ENCODE results near the gene LRRK1. TPM values are rescaled to one million over a fixed set of nuclear protein-coding genes. Genes with fewer than 3 reads are reported as not detected.

LRRK1 gene
- total RNA-seq, 1 experiment from 2014 or later: 3.7 TPM

DNA sequence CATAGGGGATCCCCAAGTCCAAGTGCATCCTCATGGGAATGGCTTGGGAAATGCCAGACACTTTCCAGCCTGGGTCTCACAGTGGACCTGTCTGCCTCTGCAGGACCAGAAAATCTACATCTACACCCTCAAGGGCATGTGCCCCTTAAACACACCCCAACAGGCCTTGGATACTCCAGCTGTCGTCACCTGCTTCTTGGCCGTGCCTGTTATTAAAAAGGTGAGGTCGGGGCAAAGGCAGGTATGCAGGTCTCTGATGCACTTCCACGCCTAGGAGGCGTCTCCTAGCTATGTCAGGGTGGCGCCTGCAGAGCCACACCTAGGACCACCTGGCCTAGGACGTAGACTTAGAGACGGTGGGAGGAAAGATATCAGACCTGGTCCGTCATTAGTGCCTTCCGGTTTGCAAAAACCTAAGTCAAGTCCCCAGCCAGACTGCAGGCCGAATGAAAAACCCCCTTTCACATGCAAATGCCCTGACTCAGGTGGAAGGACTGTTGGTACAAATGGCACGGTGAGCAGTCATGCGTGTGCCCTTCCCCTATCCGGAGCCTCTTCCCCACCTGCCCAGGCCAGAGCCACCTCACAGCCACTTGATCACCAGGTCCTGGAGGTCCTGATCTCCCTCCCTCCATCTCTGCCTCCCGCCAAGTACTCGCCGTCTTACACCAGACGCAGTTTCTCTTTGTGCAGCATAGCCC lies 143.5 kb downstream of the LRRK1 start:
- Histone ChIP-seq H3K36me3 (peaks cover 15% of the 10 kb centered on the region), H3K27me3 (replicated peaks) (no peaks in the 10 kb centered on the region), H3K9me3 (replicated peaks) (no peaks in the 10 kb centered on the region), H3K4me1 (replicated peaks) (no peaks in the 10 kb centered on the region; the same call in 1 of the 2 replicates), H3K27ac (no peak overlapping the region), H3K4me3 (no peak overlapping the region)
- DNase-seq (ENCODE audit: low read depth in 1 of 2, low spot score in 2 of 2): peak in 1 of 2 experiments; percentile 31

GRCh38 chr15:101063212-101063611 lies 144.1 kb downstream of the LRRK1 start:
- no peak overlapping the region for H3K4me3 ChIP-seq
- H3K27ac ChIP-seq: no peak overlapping the region
- H3K9me3 ChIP-seq (replicated peaks): no peaks in the 10 kb centered on the region
- H3K4me1 ChIP-seq (replicated peaks): peaks cover 1% of the 10 kb centered on the region
- peaks cover 12% of the 10 kb centered on the region for H3K36me3 ChIP-seq
- DNase-seq (ENCODE audit: low read depth in 1 of 2, low spot score in 2 of 2): peak in 1 of 2 experiments; percentile 36
- no peaks in the 10 kb centered on the region for H3K27me3 ChIP-seq (replicated peaks)

- DNase-seq (ENCODE audit: low read depth in 1 of 2, low spot score in 2 of 2): peak in 1 of 2 experiments; percentile 41
- Histone ChIP-seq H3K27ac (no peak overlapping the region), H3K36me3 (peaks cover 12% of the 10 kb centered on the region)
Observed at GRCh38 chr15:101063891-101064794, 145.0 kb downstream of the LRRK1 start.

DNA sequence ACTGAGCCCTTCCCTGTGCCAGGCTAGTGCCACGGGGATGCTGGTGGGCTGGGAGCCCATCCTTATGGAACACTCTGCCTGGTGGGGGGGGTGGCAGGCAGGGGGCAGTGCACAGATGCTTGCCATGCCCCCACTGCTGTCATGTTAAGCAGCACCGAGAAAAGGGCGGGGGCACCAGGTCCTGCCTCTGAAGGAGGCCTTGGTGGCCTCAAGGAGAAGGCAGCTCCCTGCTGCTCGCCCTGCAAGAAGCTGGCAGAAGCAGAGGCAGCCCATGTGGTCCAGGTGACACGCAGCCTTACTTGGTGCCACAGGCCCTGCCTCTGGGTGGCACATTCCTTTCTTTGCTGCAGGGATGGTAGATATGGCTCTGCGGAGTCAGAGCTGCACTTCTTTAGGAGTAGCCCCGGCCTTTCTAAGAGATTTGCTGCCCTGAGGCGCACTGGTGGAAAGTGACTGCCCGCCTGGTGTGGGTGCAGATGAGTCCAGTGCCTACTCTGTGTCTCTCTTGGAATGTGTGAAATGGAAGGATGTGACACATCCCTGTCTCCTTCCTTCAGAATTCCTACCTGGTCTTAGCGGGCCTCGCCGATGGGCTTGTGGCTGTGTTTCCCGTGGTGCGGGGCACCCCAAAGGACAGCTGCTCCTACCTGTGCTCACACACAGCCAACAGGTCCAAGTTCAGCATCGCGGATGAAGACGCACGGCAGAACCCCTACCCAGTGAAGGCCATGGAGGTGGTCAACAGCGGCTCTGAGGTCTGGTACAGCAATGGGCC lies 145.8 kb downstream of the LRRK1 start:
- Histone ChIP-seq H3K4me1 (replicated peaks) (peaks cover 19% of the 10 kb centered on the region), H3K27ac (no peak overlapping the region), H3K27me3 (replicated peaks) (no peaks in the 10 kb centered on the region), H3K4me3 (no peak overlapping the region), H3K9me3 (replicated peaks) (no peaks in the 10 kb centered on the region), H3K36me3 (peaks cover 15% of the 10 kb centered on the region)
- DNase-seq (ENCODE audit: low read depth in 1 of 2, low spot score in 2 of 2): no peak

More at GRCh38 chr15:101063891-101064794, 145.0 kb downstream of the LRRK1 start:
- H3K27me3 ChIP-seq (replicated peaks): no peaks in the 10 kb centered on the region
- H3K4me3 ChIP-seq: no peak overlapping the region
- H3K9me3 ChIP-seq (replicated peaks): no peaks in the 10 kb centered on the region
- peaks cover 11% of the 10 kb centered on the region for H3K4me1 ChIP-seq (replicated peaks)

DNA sequence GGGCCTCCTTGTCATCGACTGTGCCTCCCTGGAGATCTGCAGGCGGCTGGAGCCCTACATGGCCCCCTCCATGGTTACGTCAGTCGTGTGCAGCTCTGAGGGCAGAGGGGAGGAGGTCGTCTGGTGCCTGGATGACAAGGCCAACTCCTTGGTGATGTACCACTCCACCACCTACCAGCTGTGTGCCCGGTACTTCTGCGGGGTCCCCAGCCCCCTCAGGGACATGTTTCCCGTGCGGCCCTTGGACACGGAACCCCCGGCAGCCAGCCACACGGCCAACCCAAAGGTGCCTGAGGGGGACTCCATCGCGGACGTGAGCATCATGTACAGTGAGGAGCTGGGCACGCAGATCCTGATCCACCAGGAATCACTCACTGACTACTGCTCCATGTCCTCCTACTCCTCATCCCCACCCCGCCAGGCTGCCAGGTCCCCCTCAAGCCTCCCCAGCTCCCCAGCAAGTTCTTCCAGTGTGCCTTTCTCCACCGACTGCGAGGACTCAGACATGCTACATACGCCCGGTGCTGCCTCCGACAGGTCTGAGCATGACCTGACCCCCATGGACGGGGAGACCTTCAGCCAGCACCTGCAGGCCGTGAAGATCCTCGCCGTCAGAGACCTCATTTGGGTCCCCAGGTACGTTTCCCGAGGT lies 146.5 kb downstream of the LRRK1 start:
- H3K4me1 ChIP-seq (replicated peaks): peaks cover 26% of the 10 kb centered on the region
- DNase-seq (ENCODE audit: low read depth in 1 of 2, low spot score in 2 of 2): no peak
- H3K27ac ChIP-seq: no peak overlapping the region
- H3K27me3 ChIP-seq (replicated peaks): no peaks in the 10 kb centered on the region
- no peak overlapping the region for H3K4me3 ChIP-seq
- H3K36me3 ChIP-seq: peaks cover 13% of the 10 kb centered on the region
- H3K9me3 ChIP-seq (replicated peaks): no peaks in the 10 kb centered on the region

- H3K4me3 ChIP-seq: no peak overlapping the region
- peaks cover 37% of the 10 kb centered on the region for H3K4me1 ChIP-seq (replicated peaks)
- H3K9me3 ChIP-seq (replicated peaks): no peaks in the 10 kb centered on the region
- no peak overlapping the region for H3K27ac ChIP-seq
- peaks cover 13% of the 10 kb centered on the region for H3K36me3 ChIP-seq
- H3K27me3 ChIP-seq (replicated peaks): no peaks in the 10 kb centered on the region
- DNase-seq (ENCODE audit: low read depth in 1 of 2, low spot score in 2 of 2): no peak
Observed at GRCh38 chr15:101066501-101067408, 147.6 kb downstream of the LRRK1 start.

DNA sequence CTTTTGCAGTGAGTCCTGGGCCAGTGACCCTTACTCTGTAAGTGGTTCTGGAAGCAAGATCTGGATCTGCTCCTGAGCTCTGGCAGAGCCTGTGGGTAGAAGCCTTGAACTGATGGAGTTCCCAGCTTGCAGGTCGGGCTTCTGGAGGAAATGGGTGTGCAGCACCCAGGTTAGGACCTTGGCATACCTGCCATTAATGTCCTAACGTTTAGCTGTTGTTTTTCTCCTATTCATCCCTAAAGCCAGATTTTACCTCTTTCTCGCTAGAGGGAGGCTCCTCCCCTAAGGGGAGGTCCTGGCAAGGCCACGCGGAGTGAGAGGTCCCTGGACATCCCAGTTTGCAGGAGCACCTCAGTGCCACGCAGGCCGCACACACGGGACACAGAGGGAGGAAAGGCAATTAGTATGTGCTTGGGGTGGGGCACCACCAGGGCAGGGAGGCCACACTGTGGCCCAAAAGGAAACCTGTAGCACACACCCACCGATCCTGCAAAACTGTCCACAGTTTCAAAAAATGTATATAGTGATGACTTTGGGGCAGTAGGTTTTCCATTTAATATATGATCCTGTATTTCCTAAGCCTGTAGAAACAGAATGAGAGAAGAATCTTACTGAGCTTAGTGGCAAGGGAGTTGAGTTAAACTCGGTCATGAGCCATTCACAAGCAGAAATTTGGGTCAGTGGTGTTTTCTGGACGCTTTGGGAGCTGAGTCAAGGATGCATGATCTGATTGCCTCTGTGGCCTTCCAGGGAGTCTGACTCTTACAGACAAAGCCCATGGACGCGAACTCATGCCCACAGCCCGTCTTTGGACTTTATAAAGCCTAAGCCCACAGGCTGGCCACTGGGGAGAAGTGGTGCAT lies 148.7 kb downstream of the LRRK1 start:
- Histone ChIP-seq H3K36me3 (peaks cover 13% of the 10 kb centered on the region), H3K27me3 (replicated peaks) (no peaks in the 10 kb centered on the region), H3K4me1 (replicated peaks) (peaks cover 37% of the 10 kb centered on the region), H3K27ac (no peak overlapping the region; the same call in 1 of the 2 replicates), H3K9me3 (replicated peaks) (no peaks in the 10 kb centered on the region), H3K4me3 (no peak overlapping the region)
- DNase-seq (ENCODE audit: low read depth in 1 of 2, low spot score in 2 of 2): no peak

- Histone ChIP-seq H3K4me3 (no peak overlapping the region), H3K27ac (peak overlapping the region; percentile 88), H3K27me3 (replicated peaks) (no peaks in the 10 kb centered on the region), H3K36me3 (peaks cover 13% of the 10 kb centered on the region), H3K4me1 (replicated peaks) (peaks cover 37% of the 10 kb centered on the region), H3K9me3 (replicated peaks) (no peaks in the 10 kb centered on the region)
- no peak for DNase-seq (ENCODE audit: low read depth in 1 of 2, low spot score in 2 of 2)
Observed at GRCh38 chr15:101068523-101068960, 149.4 kb downstream of the LRRK1 start.

- Histone ChIP-seq H3K4me1 (replicated peaks) (peaks cover 37% of the 10 kb centered on the region), H3K27ac (peak overlapping the region; percentile 88), H3K27me3 (replicated peaks) (no peaks in the 10 kb centered on the region), H3K36me3 (peaks cover 13% of the 10 kb centered on the region), H3K4me3 (no peak overlapping the region), H3K9me3 (replicated peaks) (no peaks in the 10 kb centered on the region)
- peak in 1 of 2 experiments; percentile 39 for DNase-seq (ENCODE audit: low read depth in 1 of 2, low spot score in 2 of 2)
Observed at GRCh38 chr15:101068961-101069653, 149.9 kb downstream of the LRRK1 start.

DNA sequence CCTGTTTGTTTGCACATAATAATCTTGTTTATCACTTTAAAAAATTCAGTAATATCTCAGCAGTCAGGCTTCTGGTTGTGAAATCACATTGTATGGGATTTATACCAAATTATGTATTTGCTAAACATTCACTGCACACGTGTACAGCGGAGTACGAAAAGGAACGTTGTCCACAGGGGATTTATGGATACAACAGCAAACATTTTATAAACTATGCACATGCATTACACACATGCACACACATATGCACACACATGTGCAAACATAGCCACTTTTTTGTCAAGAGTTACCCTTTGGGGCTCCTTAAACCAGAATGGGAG lies 150.5 kb downstream of the LRRK1 start:
- H3K27ac ChIP-seq: peak overlapping the region; percentile 88
- peaks cover 37% of the 10 kb centered on the region for H3K4me1 ChIP-seq (replicated peaks)
- H3K36me3 ChIP-seq: peaks cover 13% of the 10 kb centered on the region; the same call in 1 of the 2 replicates
- no peak overlapping the region for H3K4me3 ChIP-seq
- no peak for DNase-seq (ENCODE audit: low read depth in 1 of 2, low spot score in 2 of 2)
- no peaks in the 10 kb centered on the region for H3K27me3 ChIP-seq (replicated peaks)
- H3K9me3 ChIP-seq (replicated peaks): no peaks in the 10 kb centered on the region

GRCh38 chr15:101070024-101070423 lies 150.9 kb downstream of the LRRK1 start:
- Histone ChIP-seq H3K4me3 (no peak overlapping the region), H3K36me3 (peaks cover 10% of the 10 kb centered on the region; the same call in 1 of the 2 replicates), H3K9me3 (replicated peaks) (no peaks in the 10 kb centered on the region)

More at GRCh38 chr15:101070024-101070423, 150.9 kb downstream of the LRRK1 start:
- Histone ChIP-seq H3K27me3 (replicated peaks) (no peaks in the 10 kb centered on the region), H3K27ac (peak overlapping the region; percentile 88), H3K4me1 (replicated peaks) (peaks cover 37% of the 10 kb centered on the region)
- peak in 1 of 2 experiments; percentile 12 for DNase-seq (ENCODE audit: low read depth in 1 of 2, low spot score in 2 of 2)
